GM06990 (cell line): ENCODE measurements around the gene CXCR5.

Source experiments
- DNase-seq: peaks from one replicate; pipeline ENCODE4 v3.0.0-alpha.2; 2011; ENCODE audit not compliant: insufficient read length; ENCODE audit errors: extremely low read depth
- H3K27me3 ChIP-seq: replicated peaks from 2 replicates; pipeline ENCODE4 v1.6.0; 2011; ENCODE audit warnings: low read length; ENCODE audit not compliant: control insufficient read depth, insufficient read depth
- H3K36me3 ChIP-seq: 2 replicates; pipeline ENCODE4 v1.5.1; 2011; ENCODE audit warnings: low read length; ENCODE audit not compliant: control insufficient read depth, insufficient read depth
- H3K4me3 ChIP-seq: replicated peaks from 2 replicates; pipeline ENCODE4 v1.5.1; 2011; ENCODE audit warnings: low read depth, mild to moderate bottlenecking, control low read depth, low read length
- TF ChIP-seq, protein P1 (sequence below): IDR thresholded peaks from 2 replicates; pipeline ENCODE4 v1.5.1; 2011; ENCODE audit warnings: low read length, control low read depth, mild to moderate bottlenecking, inconsistent platforms; ENCODE audit not compliant: insufficient read depth, poor library complexity, severe bottlenecking

CXCR5 gene

GRCh38 chr11:118933486-118933885 lies 49.8 kb downstream of the CXCR5 start:
- TF ChIP-seq, protein P1, sequence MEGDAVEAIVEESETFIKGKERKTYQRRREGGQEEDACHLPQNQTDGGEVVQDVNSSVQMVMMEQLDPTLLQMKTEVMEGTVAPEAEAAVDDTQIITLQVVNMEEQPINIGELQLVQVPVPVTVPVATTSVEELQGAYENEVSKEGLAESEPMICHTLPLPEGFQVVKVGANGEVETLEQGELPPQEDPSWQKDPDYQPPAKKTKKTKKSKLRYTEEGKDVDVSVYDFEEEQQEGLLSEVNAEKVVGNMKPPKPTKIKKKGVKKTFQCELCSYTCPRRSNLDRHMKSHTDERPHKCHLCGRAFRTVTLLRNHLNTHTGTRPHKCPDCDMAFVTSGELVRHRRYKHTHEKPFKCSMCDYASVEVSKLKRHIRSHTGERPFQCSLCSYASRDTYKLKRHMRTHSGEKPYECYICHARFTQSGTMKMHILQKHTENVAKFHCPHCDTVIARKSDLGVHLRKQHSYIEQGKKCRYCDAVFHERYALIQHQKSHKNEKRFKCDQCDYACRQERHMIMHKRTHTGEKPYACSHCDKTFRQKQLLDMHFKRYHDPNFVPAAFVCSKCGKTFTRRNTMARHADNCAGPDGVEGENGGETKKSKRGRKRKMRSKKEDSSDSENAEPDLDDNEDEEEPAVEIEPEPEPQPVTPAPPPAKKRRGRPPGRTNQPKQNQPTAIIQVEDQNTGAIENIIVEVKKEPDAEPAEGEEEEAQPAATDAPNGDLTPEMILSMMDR = no peak
- DNase-seq = no peak

GRCh38 chr11:118935376-118935775 lies 51.7 kb downstream of the CXCR5 start:
- H3K27me3 ChIP-seq = no peaks in the 10 kb centered on the region
- no peaks in the 10 kb centered on the region for H3K36me3 ChIP-seq
- TF ChIP-seq, protein P1 = no peak
- no peak overlapping the region for H3K4me3 ChIP-seq
- DNase-seq = no peak

More at GRCh38 chr11:118933486-118933885, 49.8 kb downstream of the CXCR5 start:
- H3K27me3 ChIP-seq = no peaks in the 10 kb centered on the region
- no peak overlapping the region for H3K4me3 ChIP-seq
- H3K36me3 ChIP-seq = no peaks in the 10 kb centered on the region

GRCh38 chr11:118938491-118939403 lies 55.1 kb downstream of the CXCR5 start:
- Histone ChIP-seq H3K36me3 (no peaks in the 10 kb centered on the region), H3K4me3 (no peak overlapping the region), H3K27me3 (no peaks in the 10 kb centered on the region)
- TF ChIP-seq, protein P1 = no peak
- DNase-seq = no peak

DNA sequence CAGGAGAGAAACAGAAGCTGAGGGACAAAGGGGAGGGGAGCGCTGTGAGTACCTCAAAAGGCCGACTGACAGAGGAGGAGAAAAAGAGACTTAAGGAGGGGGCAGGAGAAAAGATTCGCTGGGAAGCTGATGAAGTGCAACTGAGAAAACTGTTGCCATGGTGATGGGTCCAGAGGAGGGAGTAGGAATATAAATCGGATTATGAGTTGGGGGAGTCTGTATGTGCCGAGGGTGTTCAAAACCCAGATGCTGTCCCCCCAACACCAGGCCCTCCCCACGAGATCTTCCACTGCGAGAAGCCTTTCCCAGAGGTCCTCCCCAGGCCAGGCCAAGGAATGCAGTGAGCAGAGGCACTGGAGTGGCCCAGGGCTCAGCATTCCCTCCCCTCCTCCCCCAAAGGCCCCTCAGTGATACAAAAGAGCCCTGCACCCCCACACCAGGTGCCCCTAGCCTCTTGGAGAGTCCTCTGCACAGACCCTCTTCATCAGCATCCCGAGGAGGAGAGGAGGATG lies 55.8 kb downstream of the CXCR5 start:
- Histone ChIP-seq H3K4me3 (no peak overlapping the region), H3K36me3 (no peaks in the 10 kb centered on the region), H3K27me3 (no peaks in the 10 kb centered on the region)
- no peak for DNase-seq
- TF ChIP-seq, protein P1 = no peak

DNA sequence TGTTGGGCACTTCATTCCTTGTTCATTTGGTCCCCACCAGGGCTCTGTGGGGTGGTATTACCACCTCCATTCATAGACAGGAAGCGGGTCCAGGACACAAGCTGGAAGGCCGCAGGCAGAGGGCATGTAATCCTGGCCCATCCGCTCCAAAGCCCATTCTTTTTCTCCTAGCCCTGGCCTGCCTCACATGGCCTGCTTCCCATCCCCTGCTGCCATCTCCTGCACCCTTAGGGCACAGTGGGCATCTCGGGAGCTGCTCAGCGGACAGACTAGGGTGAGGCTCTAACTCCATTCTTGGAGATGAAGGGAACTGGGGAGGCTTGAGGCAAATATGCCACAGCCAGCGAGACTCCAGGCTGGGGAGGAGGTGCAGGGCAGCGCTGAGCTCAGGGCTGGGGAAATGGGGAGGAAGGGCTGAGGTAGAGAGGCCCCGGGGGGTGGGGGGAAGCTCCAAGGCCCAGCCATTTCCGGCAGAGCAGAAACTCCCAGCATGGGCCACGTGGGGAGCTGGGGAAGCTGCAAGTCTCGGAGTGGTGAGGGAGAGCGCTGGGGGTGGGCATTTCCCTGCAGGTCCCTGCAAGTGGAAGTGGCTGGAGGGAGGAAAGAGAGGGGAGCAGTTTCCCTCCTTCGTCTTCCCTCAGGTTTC lies 56.4 kb downstream of the CXCR5 start:
- TF ChIP-seq, protein P1 = no peak
- no peaks in the 10 kb centered on the region for H3K27me3 ChIP-seq
- no peaks in the 10 kb centered on the region for H3K36me3 ChIP-seq
- H3K4me3 ChIP-seq = no peak overlapping the region
- peak; percentile 55 for DNase-seq
